ENCODE data around the gene ABCC1. TPM values are rescaled to one million over a fixed set of nuclear protein-coding genes. Genes with fewer than 3 reads are reported as not detected.

The ABCC1 gene
- total RNA-seq, 2 experiments from 2014 or later, result 42.9 to 44.8 TPM

DNA sequence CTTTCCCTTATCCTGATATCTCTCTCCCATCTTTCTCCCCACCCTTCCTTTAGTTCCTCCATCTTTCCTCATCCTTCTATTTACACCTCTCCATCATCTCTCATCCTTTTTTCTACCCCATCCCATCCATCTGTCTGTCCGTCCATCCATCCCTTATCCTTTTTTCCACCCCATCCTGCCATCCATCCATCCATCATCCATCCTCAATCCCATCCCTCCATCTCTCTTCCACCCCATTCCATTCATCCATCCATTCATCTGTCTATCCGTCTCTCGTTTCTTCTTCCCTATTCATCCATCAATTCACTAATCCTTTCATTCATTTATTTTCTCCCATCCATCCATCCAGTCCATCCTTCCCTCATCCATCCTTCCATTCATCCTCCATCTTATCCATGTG is 205.8 kb downstream of the ABCC1 start:
- Mint-ChIP-seq H3K36me3 (ENCODE audit: low read depth) (no peaks in the 10 kb centered on the region), H3K27ac (no peak overlapping the region), H3K9me3 (peaks cover 10% of the 10 kb centered on the region), H3K4me1 (ENCODE audit: low read depth) (no peaks in the 10 kb centered on the region), H3K27me3 (no peaks in the 10 kb centered on the region), H3K4me3 (no peak overlapping the region)
- no peak for ATAC-seq (ENCODE audit: poor library complexity)
- H3K4me3 ChIP-seq (ENCODE audit: low read length), result no peak overlapping the region
- CTCF ChIA-PET, result no interaction called here
- intact Hi-C loops (cut with DNase I, micrococcal nuclease), result no loop called here
- H3K36me3 ChIP-seq (ENCODE audit: insufficient read depth, low read length), result no peaks in the 10 kb centered on the region
- POLR2A ChIA-PET, result no interaction called here
- H3K9me3 ChIP-seq (ENCODE audit: control insufficient read depth in 1 of 2, insufficient read depth in 1 of 2, low read length in 2 of 2), result peaks cover 18 to 22% of the 10 kb centered on the region in 2 experiments
- no peak for DNase-seq
- H3K27me3 ChIP-seq (ENCODE audit: control insufficient read depth in 1 of 2, insufficient read depth in 2 of 2, low read length in 2 of 2), result no peaks in the 10 kb centered on the region
- TF ChIP-seq, protein P1, sequence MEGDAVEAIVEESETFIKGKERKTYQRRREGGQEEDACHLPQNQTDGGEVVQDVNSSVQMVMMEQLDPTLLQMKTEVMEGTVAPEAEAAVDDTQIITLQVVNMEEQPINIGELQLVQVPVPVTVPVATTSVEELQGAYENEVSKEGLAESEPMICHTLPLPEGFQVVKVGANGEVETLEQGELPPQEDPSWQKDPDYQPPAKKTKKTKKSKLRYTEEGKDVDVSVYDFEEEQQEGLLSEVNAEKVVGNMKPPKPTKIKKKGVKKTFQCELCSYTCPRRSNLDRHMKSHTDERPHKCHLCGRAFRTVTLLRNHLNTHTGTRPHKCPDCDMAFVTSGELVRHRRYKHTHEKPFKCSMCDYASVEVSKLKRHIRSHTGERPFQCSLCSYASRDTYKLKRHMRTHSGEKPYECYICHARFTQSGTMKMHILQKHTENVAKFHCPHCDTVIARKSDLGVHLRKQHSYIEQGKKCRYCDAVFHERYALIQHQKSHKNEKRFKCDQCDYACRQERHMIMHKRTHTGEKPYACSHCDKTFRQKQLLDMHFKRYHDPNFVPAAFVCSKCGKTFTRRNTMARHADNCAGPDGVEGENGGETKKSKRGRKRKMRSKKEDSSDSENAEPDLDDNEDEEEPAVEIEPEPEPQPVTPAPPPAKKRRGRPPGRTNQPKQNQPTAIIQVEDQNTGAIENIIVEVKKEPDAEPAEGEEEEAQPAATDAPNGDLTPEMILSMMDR (IDR thresholded peaks at IDR 0.05), result no peak
- no peaks in the 10 kb centered on the region for H3K4me1 ChIP-seq (ENCODE audit: insufficient read depth, low read length)
- no peak overlapping the region for H3K27ac ChIP-seq (ENCODE audit: low read depth in 1 of 2, low read length in 2 of 2)

DNA sequence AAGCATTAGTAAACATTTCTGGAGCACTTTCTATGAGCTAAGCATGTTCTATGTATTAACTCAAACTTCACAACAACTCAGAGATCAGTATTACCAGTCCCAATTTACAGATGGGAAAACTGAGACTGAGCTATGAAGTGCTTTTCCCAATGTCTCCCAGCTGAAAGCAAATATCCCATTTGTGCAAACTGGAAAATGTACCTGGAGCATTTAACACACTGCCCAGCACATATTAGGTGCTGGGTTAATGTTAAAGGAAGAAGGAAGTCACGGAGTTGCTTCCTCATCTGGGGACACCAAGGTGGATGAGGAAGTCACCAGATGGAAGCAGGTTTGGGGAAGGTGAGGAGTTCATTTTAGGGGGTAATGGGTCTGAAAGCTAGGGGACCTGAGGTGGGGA is 207.8 kb downstream of the ABCC1 start:
- H3K9me3 Mint-ChIP-seq, result peaks cover 10% of the 10 kb centered on the region
- H3K4me1 Mint-ChIP-seq (ENCODE audit: low read depth), result no peaks in the 10 kb centered on the region
- ChIA-PET CTCF (interaction anchor here (0.6 kb wide), 1 partner anchor 733 kb away, joined by 4 read pairs; no protein-coding TSS in a partner anchor), POLR2A (no interaction called here)
- Histone ChIP-seq H3K36me3 (ENCODE audit: insufficient read depth, low read length) (no peaks in the 10 kb centered on the region), H3K27ac (ENCODE audit: low read depth in 1 of 2, low read length in 2 of 2) (no peak overlapping the region), H3K4me1 (ENCODE audit: insufficient read depth, low read length) (no peaks in the 10 kb centered on the region), H3K4me3 (ENCODE audit: low read length) (no peak overlapping the region), H3K9me3 (ENCODE audit: control insufficient read depth in 1 of 2, insufficient read depth in 1 of 2, low read length in 2 of 2) (peaks cover 23 to 24% of the 10 kb centered on the region in 2 experiments), H3K27me3 (ENCODE audit: control insufficient read depth in 1 of 2, insufficient read depth in 2 of 2, low read length in 2 of 2) (no peaks in the 10 kb centered on the region)
- H3K36me3 Mint-ChIP-seq (ENCODE audit: low read depth), result no peaks in the 10 kb centered on the region
- H3K4me3 Mint-ChIP-seq, result no peak overlapping the region
- intact Hi-C loops (cut with DNase I, micrococcal nuclease), result no loop called here
- H3K27me3 Mint-ChIP-seq, result no peaks in the 10 kb centered on the region
- ATAC-seq (ENCODE audit: poor library complexity) (no peak), DNase-seq (no peak)
- H3K27ac Mint-ChIP-seq, result no peak overlapping the region
- TF ChIP-seq, protein P1 (IDR thresholded peaks at IDR 0.05), result no peak

DNA sequence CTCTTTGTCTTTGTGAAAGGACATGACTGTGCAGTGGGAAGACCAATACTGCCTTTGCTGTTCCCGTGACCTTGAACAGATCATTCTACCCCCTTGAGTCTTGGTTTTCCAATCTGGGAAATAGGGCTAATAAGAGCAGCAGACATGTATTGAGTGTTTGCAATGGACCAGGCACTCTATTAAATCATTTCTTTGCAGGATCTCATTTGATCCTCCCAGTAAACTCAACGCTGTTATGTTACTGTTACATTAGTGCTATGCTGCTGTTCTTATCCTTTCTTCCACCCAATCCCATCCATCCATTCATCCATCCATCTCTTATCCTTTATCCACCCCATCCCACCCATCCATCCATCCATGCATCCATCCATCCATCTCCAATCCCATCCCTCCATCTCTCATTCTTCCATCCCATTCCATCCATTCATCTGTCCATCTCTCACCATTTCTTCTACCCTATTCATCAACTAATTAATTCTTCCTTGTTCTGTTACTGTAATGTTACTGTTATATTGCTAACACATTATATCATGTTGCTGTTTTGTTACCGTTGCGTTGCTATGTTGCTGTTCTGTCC is 208.8 kb downstream of the ABCC1 start:
- CTCF ChIA-PET, result no interaction called here
- no peaks in the 10 kb centered on the region for H3K4me1 ChIP-seq (ENCODE audit: insufficient read depth, low read length)
- no peak for ATAC-seq (ENCODE audit: poor library complexity)
- H3K27ac Mint-ChIP-seq, result no peak overlapping the region
- peaks cover 10% of the 10 kb centered on the region for H3K9me3 Mint-ChIP-seq
- no peak for DNase-seq
- peaks cover 6% of the 10 kb centered on the region for H3K27me3 Mint-ChIP-seq
- POLR2A ChIA-PET, result no interaction called here
- peaks cover 23 to 24% of the 10 kb centered on the region in 2 experiments for H3K9me3 ChIP-seq (ENCODE audit: control insufficient read depth in 1 of 2, insufficient read depth in 1 of 2, low read length in 2 of 2)
- H3K36me3 ChIP-seq (ENCODE audit: insufficient read depth, low read length), result no peaks in the 10 kb centered on the region
- no peak overlapping the region for H3K4me3 Mint-ChIP-seq
- intact Hi-C loops (cut with DNase I, micrococcal nuclease), result no loop called here
- TF ChIP-seq, protein P1 (IDR thresholded peaks at IDR 0.05), result no peak
- H3K27me3 ChIP-seq (ENCODE audit: control insufficient read depth in 1 of 2, insufficient read depth in 2 of 2, low read length in 2 of 2), result no peaks in the 10 kb centered on the region
- H3K4me1 Mint-ChIP-seq (ENCODE audit: low read depth), result no peaks in the 10 kb centered on the region
- no peak overlapping the region for H3K4me3 ChIP-seq (ENCODE audit: low read length)
- H3K27ac ChIP-seq (ENCODE audit: low read depth in 1 of 2, low read length in 2 of 2), result no peak overlapping the region
- no peaks in the 10 kb centered on the region for H3K36me3 Mint-ChIP-seq (ENCODE audit: low read depth)

Data from CD4-positive, alpha-beta T cell (primary cell).